ENCODE measurements around the gene AURKB. TPM values are rescaled to one million over a fixed set of nuclear protein-coding genes. Genes with fewer than 3 reads are reported as not detected.
"Not testable (repeated sequence)": the region's sequence is repeated elsewhere in the genome, so short reads cannot be mapped to it uniquely, and the experiment has no call there.

The AURKB gene
- total RNA-seq, 1 donor from 2014 or later: 15.7 TPM

GRCh38 chr17:8173056-8173870 is 37.1 kb downstream of the AURKB start:
- no peak for DNase-seq (ENCODE audit: extremely low spot score, unreplicated experiment)
- TF ChIP-seq CTCF (IDR thresholded peaks at IDR 0.05): no peak
- H3K4me1 Mint-ChIP-seq (ENCODE audit: unreplicated experiment): peaks cover 41% of the 10 kb centered on the region
- peak overlapping the region; percentile 100 for H3K27ac Mint-ChIP-seq (ENCODE audit: unreplicated experiment)
- no peaks in the 10 kb centered on the region for H3K9me3 Mint-ChIP-seq (ENCODE audit: unreplicated experiment)
- peak overlapping the region; percentile 85 for H3K4me3 Mint-ChIP-seq (ENCODE audit: unreplicated experiment)
- H3K36me3 Mint-ChIP-seq (ENCODE audit: unreplicated experiment): no peaks in the 10 kb centered on the region
- no peaks in the 10 kb centered on the region for H3K27me3 Mint-ChIP-seq (ENCODE audit: unreplicated experiment)

- H3K27me3 Mint-ChIP-seq (ENCODE audit: unreplicated experiment); DNase-seq (ENCODE audit: extremely low spot score, unreplicated experiment); H3K9me3 Mint-ChIP-seq (ENCODE audit: unreplicated experiment); H3K27ac Mint-ChIP-seq (ENCODE audit: unreplicated experiment); H3K4me3 Mint-ChIP-seq (ENCODE audit: unreplicated experiment); H3K36me3 Mint-ChIP-seq (ENCODE audit: unreplicated experiment): not testable (repeated sequence)
- H3K4me1 Mint-ChIP-seq (ENCODE audit: unreplicated experiment): peaks cover 21% of the 10 kb centered on the region
These were observed 40.2 kb downstream of the AURKB start for GRCh38 chr17:8170186-8170585.

GRCh38 chr17:8167526-8167925 is 42.8 kb downstream of the AURKB start:
- H3K4me3 Mint-ChIP-seq (ENCODE audit: unreplicated experiment): no peak overlapping the region
- no peaks in the 10 kb centered on the region for H3K9me3 Mint-ChIP-seq (ENCODE audit: unreplicated experiment)
- H3K27me3 Mint-ChIP-seq (ENCODE audit: unreplicated experiment): no peaks in the 10 kb centered on the region
- H3K36me3 Mint-ChIP-seq (ENCODE audit: unreplicated experiment): no peaks in the 10 kb centered on the region
- no peak overlapping the region for H3K27ac Mint-ChIP-seq (ENCODE audit: unreplicated experiment)
- H3K4me1 Mint-ChIP-seq (ENCODE audit: unreplicated experiment): peaks cover 23% of the 10 kb centered on the region
- no peak for DNase-seq (ENCODE audit: extremely low spot score, unreplicated experiment)
- no peak for TF ChIP-seq CTCF (IDR thresholded peaks at IDR 0.05)

- H3K27ac Mint-ChIP-seq (ENCODE audit: unreplicated experiment): no peak overlapping the region
- TF ChIP-seq CTCF (IDR thresholded peaks at IDR 0.05): no peak
- peaks cover under 1% of the 10 kb centered on the region for H3K36me3 Mint-ChIP-seq (ENCODE audit: unreplicated experiment)
- no peaks in the 10 kb centered on the region for H3K9me3 Mint-ChIP-seq (ENCODE audit: unreplicated experiment)
- no peaks in the 10 kb centered on the region for H3K27me3 Mint-ChIP-seq (ENCODE audit: unreplicated experiment)
- DNase-seq (ENCODE audit: extremely low spot score, unreplicated experiment): no peak
- H3K4me3 Mint-ChIP-seq (ENCODE audit: unreplicated experiment): no peak overlapping the region
- peaks cover 23% of the 10 kb centered on the region for H3K4me1 Mint-ChIP-seq (ENCODE audit: unreplicated experiment)
These were observed 43.6 kb downstream of the AURKB start for GRCh38 chr17:8166731-8167130.

GRCh38 chr17:8164815-8165131 is 45.6 kb downstream of the AURKB start:
- Mint-ChIP-seq H3K36me3 (ENCODE audit: unreplicated experiment) (peaks cover 8% of the 10 kb centered on the region), H3K4me1 (ENCODE audit: unreplicated experiment) (peaks cover 32% of the 10 kb centered on the region), H3K27me3 (ENCODE audit: unreplicated experiment) (no peaks in the 10 kb centered on the region), H3K4me3 (ENCODE audit: unreplicated experiment) (no peak overlapping the region), H3K27ac (ENCODE audit: unreplicated experiment) (peak overlapping the region; percentile 98), H3K9me3 (ENCODE audit: unreplicated experiment) (no peaks in the 10 kb centered on the region)
- no peak for DNase-seq (ENCODE audit: extremely low spot score, unreplicated experiment)
- no peak for TF ChIP-seq CTCF (IDR thresholded peaks at IDR 0.05)

All from osteocyte (in vitro differentiated cells).